ENCODE measurements around the gene ANKS3. TPM values are rescaled to one million over a fixed set of nuclear protein-coding genes. Genes with fewer than 3 reads are reported as not detected.

The ANKS3 gene
- total and polyA plus RNA-seq, 3 donors from 2014 or later = 18.6 to 40.6 (median 40.4) TPM

- Histone ChIP-seq H3K27ac (no peak overlapping the region), H3K36me3 (ENCODE audit: low read depth, missing control alignments) (no peaks in the 10 kb centered on the region), H3K4me1 (peaks cover 21% of the 10 kb centered on the region), H3K27me3 (no peaks in the 10 kb centered on the region), H3K4me3 (no peak overlapping the region), H3K9me3 (no peaks in the 10 kb centered on the region)
- no peak for TF ChIP-seq POLR2A (IDR thresholded peaks at IDR 0.05)
- no peak for TF ChIP-seq CTCF (IDR thresholded peaks at IDR 0.05)
- 94% methylated on average over 12 of the region's 12 CpGs for WGBS, 2 donors
- no peak for DNase-seq
- intact Hi-C loops (cut with DNase I; ENCODE audit: low total_unique reads) = no loop called here
Observed at GRCh38 chr16:4656221-4656620, 77.8 kb downstream of the ANKS3 start.

GRCh38 chr16:4655801-4656200, 78.3 kb downstream of the ANKS3 start:
- Histone ChIP-seq H3K27me3 (no peaks in the 10 kb centered on the region), H3K4me3 (no peak overlapping the region), H3K36me3 (ENCODE audit: low read depth, missing control alignments) (no peaks in the 10 kb centered on the region), H3K27ac (no peak overlapping the region), H3K4me1 (peaks cover 21% of the 10 kb centered on the region), H3K9me3 (no peaks in the 10 kb centered on the region)
- intact Hi-C loops (cut with DNase I; ENCODE audit: low total_unique reads) = no loop called here
- TF ChIP-seq CTCF (IDR thresholded peaks at IDR 0.05) (no peak), POLR2A (IDR thresholded peaks at IDR 0.05) (no peak)
- WGBS, 2 donors = 86 to 93% methylated on average over 1 to 6 of the region's 6 CpGs
- no peak for DNase-seq

GRCh38 chr16:4654964-4655590, 79.0 kb downstream of the ANKS3 start:
- Histone ChIP-seq H3K4me3 (no peak overlapping the region), H3K4me1 (peaks cover 20% of the 10 kb centered on the region), H3K36me3 (ENCODE audit: low read depth, missing control alignments) (no peaks in the 10 kb centered on the region), H3K27ac (no peak overlapping the region), H3K27me3 (no peaks in the 10 kb centered on the region), H3K9me3 (no peaks in the 10 kb centered on the region)
- 89 to 96% methylated on average over 7 to 12 of the region's 12 CpGs for WGBS, 2 donors
- TF ChIP-seq CTCF (IDR thresholded peaks at IDR 0.05) (no peak), POLR2A (IDR thresholded peaks at IDR 0.05) (no peak)
- no peak for DNase-seq
- intact Hi-C loops (cut with DNase I; ENCODE audit: low total_unique reads) = no loop called here

GRCh38 chr16:4654011-4654963, 79.8 kb downstream of the ANKS3 start:
- Histone ChIP-seq H3K4me3 (no peak overlapping the region), H3K4me1 (peaks cover 15% of the 10 kb centered on the region), H3K9me3 (no peaks in the 10 kb centered on the region), H3K27me3 (no peaks in the 10 kb centered on the region), H3K27ac (no peak overlapping the region), H3K36me3 (ENCODE audit: low read depth, missing control alignments) (no peaks in the 10 kb centered on the region)
- TF ChIP-seq POLR2A (IDR thresholded peaks at IDR 0.05) = no peak
- no peak for TF ChIP-seq CTCF (IDR thresholded peaks at IDR 0.05)
- peak; percentile 45 for DNase-seq
- WGBS, 2 donors = 65 to 72% methylated on average over 16 of the region's 16 CpGs
- intact Hi-C loops (cut with DNase I; ENCODE audit: low total_unique reads) = no loop called here
